HCT116 (cell line): Measurements from ENCODE around the gene PRKAR1A. TPM values are rescaled to one million over a fixed set of nuclear protein-coding genes. Genes with fewer than 3 reads are reported as not detected.

Experiments
- ATAC-seq: fragments of 200-7000 bp; cut with Tn5 transposase; 2 replicates; pipeline ENCODE4 v1.9.1; 2020; ENCODE audit warnings: mild to moderate bottlenecking, moderate library complexity
- BruUV-seq: library from RNA; stranded (reverse); fragments of 400-500 nt; replicated peaks from 2 replicates; lab custom pipeline; 2021; lab: Mats Ljungman, UMichigan
- CTCF ChIA-PET: fragments of 300-600 bp; sonication (Branson Sonifier 250); formaldehyde crosslinking; loops from one replicate; lab custom pipeline; 2021; ENCODE audit warnings: antibody characterized with exemption; lab: Charles Lee
- POLR2A ChIA-PET: fragments of 300-600, 350-600 bp; sonication (Branson Sonifier 250); formaldehyde crosslinking; loops from one replicate; lab custom pipeline; 2021; ENCODE audit warnings: antibody characterized with exemption; lab: Charles Lee
- RAD21 ChIA-PET, 2 experiments: fragments of 300-600 bp; sonication (Branson Sonifier 250); formaldehyde crosslinking; loops; one replicate each; lab custom pipeline; 2023; ENCODE audit warnings: low total read pairs in 2 of 2; ENCODE audit not compliant: uncharacterized antibody in 2 of 2, unreplicated experiment in 2 of 2, low non-redundant PET in 1 of 2; lab: Charles Lee
- DNase-seq: peaks from one replicate; pipeline ENCODE4 v3.0.0-alpha.2; 2010; ENCODE audit warnings: low read depth, low spot score
- H2AFZ ChIP-seq: fragments of 200-600 bp; shearing (Covaris generic), sonication (generic); 2 replicates; pipeline ENCODE4 v1.6.1; 2017; ENCODE audit warnings: low read depth, mixed run types, mixed read lengths, antibody characterized with exemption, low read length; ENCODE audit not compliant: poor library complexity, severe bottlenecking
- H3K27ac ChIP-seq: 2 replicates; pipeline ENCODE4 v1.5.1; 2012; ENCODE audit warnings: low read depth, low read length
- H3K27me3 ChIP-seq: fragments of 200-600 bp; sonication (generic); 2 replicates; pipeline ENCODE4 v1.6.1; 2016; ENCODE audit warnings: mixed run types, low read length, mixed read lengths; ENCODE audit not compliant: insufficient read depth
- H3K36me3 ChIP-seq, 2 experiments: fragments of 200-500 bp in 1 of 2; fragments of 200-600 bp in 1 of 2; sonication (Bioruptor generic) in 1 of 2; sonication (generic) in 1 of 2; 2 replicates each; pipeline versions ENCODE4 v1.5.1 to v1.6.1; 2014 to 2016; ENCODE audit warnings: low read length in 2 of 2, inconsistent platforms in 1 of 2, mixed read lengths in 1 of 2, mixed run types in 1 of 2; ENCODE audit not compliant: insufficient read depth in 2 of 2, control insufficient read depth in 1 of 2
- H3K4me1 ChIP-seq, 2 experiments: fragments of 200-600 bp in 1 of 2; sonication (generic) in 1 of 2; 2 replicates each; pipeline versions ENCODE4 v1.5.1 to v1.6.1; 2012 to 2017; ENCODE audit warnings: low read length in 2 of 2, inconsistent platforms in 1 of 2, mild to moderate bottlenecking in 1 of 2, mixed read lengths in 1 of 2, mixed run types in 1 of 2, moderate library complexity in 1 of 2; ENCODE audit not compliant: insufficient read depth in 2 of 2, control insufficient read depth in 1 of 2
- H3K4me2 ChIP-seq: fragments of 200-600 bp; sonication (generic); 2 replicates; pipeline ENCODE4 v1.6.1; 2017; ENCODE audit warnings: mixed run types, low read length, mixed read lengths
- H3K4me3 ChIP-seq, 2 experiments: fragments of 200-600 bp in 1 of 2; sonication (generic) in 1 of 2; replicated peaks in 1 of 2; 2 replicates each; pipeline ENCODE4 v1.5.1; 2011 to 2016; ENCODE audit warnings: low read length in 2 of 2, control low read depth in 1 of 2, low read depth in 1 of 2, mild to moderate bottlenecking in 1 of 2, mixed read lengths in 1 of 2, mixed run types in 1 of 2
- H3K79me2 ChIP-seq: fragments of 200-600 bp; sonication (generic); 2 replicates; pipeline ENCODE4 v1.6.1; 2017; ENCODE audit warnings: mild to moderate bottlenecking, mixed run types, low read length, moderate library complexity, mixed read lengths; ENCODE audit not compliant: insufficient read depth
- H3K9ac ChIP-seq: fragments of 200-600 bp; sonication (generic); 2 replicates; pipeline ENCODE4 v1.6.1; 2016; ENCODE audit warnings: low read length, mixed read lengths
- H3K9me2 ChIP-seq: fragments of 200-600 bp; sonication (generic), shearing (Covaris generic); 2 replicates; pipeline ENCODE4 v1.6.1; 2017; ENCODE audit warnings: mixed run types, mild to moderate bottlenecking, moderate library complexity; ENCODE audit not compliant: insufficient read depth
- H3K9me3 ChIP-seq, 2 experiments: fragments of 200-500 bp in 1 of 2; fragments of 200-600 bp in 1 of 2; sonication (Bioruptor generic) in 1 of 2; sonication (generic) in 1 of 2; 2 replicates each; pipeline ENCODE4 v1.6.1; 2014 to 2017; ENCODE audit warnings: low read length in 2 of 2, mixed read lengths in 2 of 2, inconsistent platforms in 1 of 2, low read depth in 1 of 2, mild to moderate bottlenecking in 1 of 2, mixed run types in 1 of 2, moderate library complexity in 1 of 2; ENCODE audit not compliant: control insufficient read depth in 1 of 2, insufficient read depth in 1 of 2
- H4K20me1 ChIP-seq: fragments of 200-600 bp; sonication (generic), shearing (Covaris generic); 2 replicates; pipeline ENCODE4 v1.6.1; 2017; ENCODE audit warnings: mixed run types, mild to moderate bottlenecking, moderate library complexity; ENCODE audit not compliant: insufficient read depth
- EGR1 ChIP-seq: IDR thresholded peaks from 2 replicates; pipeline ENCODE4 v1.6.1; 2012; ENCODE audit warnings: low read depth
- ELF1 ChIP-seq: IDR thresholded peaks from 2 replicates; pipeline ENCODE4 v1.6.1; 2012; ENCODE audit warnings: low read depth, borderline replicate concordance
- EZH2 ChIP-seq: fragments of 200-600 bp; sonication (generic); IDR thresholded peaks from 2 replicates; pipeline ENCODE4 v1.6.1; 2017; ENCODE audit warnings: antibody characterized with exemption, mixed run types
- EZH2phosphoT487 ChIP-seq: fragments of 200-600 bp; IDR thresholded peaks from 2 replicates; pipeline ENCODE4 v1.6.1; 2018; ENCODE audit warnings: antibody characterized with exemption, borderline replicate concordance
- POLR2A ChIP-seq: IDR thresholded peaks from 2 replicates; pipeline ENCODE4 v1.7.0; 2011; ENCODE audit warnings: borderline replicate concordance; ENCODE audit not compliant: insufficient read depth, insufficient read length; ENCODE audit errors: extremely low read depth
- RAD21 ChIP-seq: IDR thresholded peaks from 2 replicates; pipeline ENCODE4 v1.6.1; 2012; ENCODE audit warnings: low read depth, mild to moderate bottlenecking
- SIN3A ChIP-seq: IDR thresholded peaks from 2 replicates; pipeline ENCODE4 v1.6.1; 2012; ENCODE audit warnings: low read depth
- SP1 ChIP-seq: IDR thresholded peaks from 2 replicates; pipeline ENCODE4 v1.6.1; 2012; ENCODE audit warnings: low read depth
- TCF7L2 ChIP-seq: IDR thresholded peaks from 2 replicates; pipeline ENCODE4 v1.7.0; 2011; ENCODE audit warnings: borderline replicate concordance, inconsistent platforms; ENCODE audit not compliant: insufficient read depth, insufficient read length; ENCODE audit errors: extremely low read depth
- ZFX ChIP-seq: fragments of 450-650 bp; IDR thresholded peaks from 2 replicates; pipeline ENCODE4 v1.6.1; 2017
- ZNF274 ChIP-seq: fragments of 200-500 bp; sonication (Bioruptor generic); IDR thresholded peaks from 2 replicates; pipeline ENCODE4 v1.6.1; 2014; ENCODE audit warnings: mild to moderate bottlenecking, low read depth, low read length, inconsistent platforms
- intact Hi-C: fragments of 100-400 bp; cut with micrococcal nuclease; formaldehyde crosslinking; loops from 2 replicates; pipeline ENCODE4 v1.10.0; 2022
- total RNA-seq: library from RNA; stranded (reverse); gene quantifications from one replicate; pipeline ENCODE4 v1.2.1, GENCODE V29; 2021; ENCODE audit not compliant: unreplicated experiment
- TF ChIP-seq, protein P1 (sequence below): IDR thresholded peaks from 2 replicates; pipeline ENCODE4 v1.6.1; 2012
- TF ChIP-seq, protein P2 (sequence below): IDR thresholded peaks from 2 replicates; pipeline ENCODE4 v1.6.1; 2012; ENCODE audit warnings: low read depth
- TF ChIP-seq, protein P3 (sequence below): IDR thresholded peaks from 2 replicates; pipeline ENCODE4 v1.6.1; 2011; ENCODE audit warnings: mild to moderate bottlenecking, low read length, moderate library complexity; ENCODE audit not compliant: insufficient replicate concordance; ENCODE audit errors: extremely low read depth

Gene PRKAR1A
- total RNA-seq, 1 experiment from 2014 or later, result 295 TPM

DNA sequence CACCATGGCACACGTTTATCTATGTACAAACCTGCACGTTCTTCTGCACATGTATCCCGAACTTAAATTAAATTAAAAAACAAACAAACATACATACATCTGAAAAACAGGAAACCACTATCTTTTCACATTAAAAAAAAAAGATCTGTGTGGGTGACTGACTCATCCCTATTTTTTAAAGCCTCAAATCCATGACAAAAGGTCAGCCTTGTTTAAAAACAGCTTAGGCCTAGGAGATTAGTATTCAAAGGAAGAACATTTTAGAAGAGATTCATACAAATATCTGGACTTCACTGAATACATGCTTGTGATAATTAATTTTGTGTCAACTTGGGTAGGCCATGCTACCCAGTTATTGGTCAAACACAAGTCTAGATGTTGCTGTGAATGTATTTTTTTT is 4.7 kb upstream of the PRKAR1A start:
- CTCF ChIA-PET, result no interaction called here

More for the DNA sequence above, 4.7 kb upstream of the PRKAR1A start:
- Histone ChIP-seq H2AFZ (no peak overlapping the region), H3K9me2 (no peaks in the 10 kb centered on the region), H3K4me2 (no peak overlapping the region), H3K9me3 (no peaks in the 10 kb centered on the region), H3K79me2 (peaks cover 2% of the 10 kb centered on the region), H3K4me3 (no peak overlapping the region), H3K27ac (no peak overlapping the region), H3K9ac (no peak overlapping the region), H3K36me3 (no peaks in the 10 kb centered on the region), H3K4me1 (peaks cover 9 to 22% of the 10 kb centered on the region in 2 experiments), H3K27me3 (no peaks in the 10 kb centered on the region), H4K20me1 (no peaks in the 10 kb centered on the region)
- TF ChIP-seq SIN3A (no peak), SP1 (no peak), EGR1 (no peak), EZH2phosphoT487 (no peak), TCF7L2 (no peak), POLR2A (no peak), EZH2 (no peak), RAD21 (no peak), ZFX (no peak), ZNF274 (no peak), ELF1 (no peak)
- TF ChIP-seq, protein P1, sequence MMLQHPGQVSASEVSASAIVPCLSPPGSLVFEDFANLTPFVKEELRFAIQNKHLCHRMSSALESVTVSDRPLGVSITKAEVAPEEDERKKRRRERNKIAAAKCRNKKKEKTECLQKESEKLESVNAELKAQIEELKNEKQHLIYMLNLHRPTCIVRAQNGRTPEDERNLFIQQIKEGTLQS, result no peak
- TF ChIP-seq, protein P2, sequence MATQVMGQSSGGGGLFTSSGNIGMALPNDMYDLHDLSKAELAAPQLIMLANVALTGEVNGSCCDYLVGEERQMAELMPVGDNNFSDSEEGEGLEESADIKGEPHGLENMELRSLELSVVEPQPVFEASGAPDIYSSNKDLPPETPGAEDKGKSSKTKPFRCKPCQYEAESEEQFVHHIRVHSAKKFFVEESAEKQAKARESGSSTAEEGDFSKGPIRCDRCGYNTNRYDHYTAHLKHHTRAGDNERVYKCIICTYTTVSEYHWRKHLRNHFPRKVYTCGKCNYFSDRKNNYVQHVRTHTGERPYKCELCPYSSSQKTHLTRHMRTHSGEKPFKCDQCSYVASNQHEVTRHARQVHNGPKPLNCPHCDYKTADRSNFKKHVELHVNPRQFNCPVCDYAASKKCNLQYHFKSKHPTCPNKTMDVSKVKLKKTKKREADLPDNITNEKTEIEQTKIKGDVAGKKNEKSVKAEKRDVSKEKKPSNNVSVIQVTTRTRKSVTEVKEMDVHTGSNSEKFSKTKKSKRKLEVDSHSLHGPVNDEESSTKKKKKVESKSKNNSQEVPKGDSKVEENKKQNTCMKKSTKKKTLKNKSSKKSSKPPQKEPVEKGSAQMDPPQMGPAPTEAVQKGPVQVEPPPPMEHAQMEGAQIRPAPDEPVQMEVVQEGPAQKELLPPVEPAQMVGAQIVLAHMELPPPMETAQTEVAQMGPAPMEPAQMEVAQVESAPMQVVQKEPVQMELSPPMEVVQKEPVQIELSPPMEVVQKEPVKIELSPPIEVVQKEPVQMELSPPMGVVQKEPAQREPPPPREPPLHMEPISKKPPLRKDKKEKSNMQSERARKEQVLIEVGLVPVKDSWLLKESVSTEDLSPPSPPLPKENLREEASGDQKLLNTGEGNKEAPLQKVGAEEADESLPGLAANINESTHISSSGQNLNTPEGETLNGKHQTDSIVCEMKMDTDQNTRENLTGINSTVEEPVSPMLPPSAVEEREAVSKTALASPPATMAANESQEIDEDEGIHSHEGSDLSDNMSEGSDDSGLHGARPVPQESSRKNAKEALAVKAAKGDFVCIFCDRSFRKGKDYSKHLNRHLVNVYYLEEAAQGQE, result no peak
- TF ChIP-seq, protein P3, sequence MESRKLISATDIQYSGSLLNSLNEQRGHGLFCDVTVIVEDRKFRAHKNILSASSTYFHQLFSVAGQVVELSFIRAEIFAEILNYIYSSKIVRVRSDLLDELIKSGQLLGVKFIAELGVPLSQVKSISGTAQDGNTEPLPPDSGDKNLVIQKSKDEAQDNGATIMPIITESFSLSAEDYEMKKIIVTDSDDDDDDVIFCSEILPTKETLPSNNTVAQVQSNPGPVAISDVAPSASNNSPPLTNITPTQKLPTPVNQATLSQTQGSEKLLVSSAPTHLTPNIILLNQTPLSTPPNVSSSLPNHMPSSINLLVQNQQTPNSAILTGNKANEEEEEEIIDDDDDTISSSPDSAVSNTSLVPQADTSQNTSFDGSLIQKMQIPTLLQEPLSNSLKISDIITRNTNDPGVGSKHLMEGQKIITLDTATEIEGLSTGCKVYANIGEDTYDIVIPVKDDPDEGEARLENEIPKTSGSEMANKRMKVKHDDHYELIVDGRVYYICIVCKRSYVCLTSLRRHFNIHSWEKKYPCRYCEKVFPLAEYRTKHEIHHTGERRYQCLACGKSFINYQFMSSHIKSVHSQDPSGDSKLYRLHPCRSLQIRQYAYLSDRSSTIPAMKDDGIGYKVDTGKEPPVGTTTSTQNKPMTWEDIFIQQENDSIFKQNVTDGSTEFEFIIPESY, result no peak
- ATAC-seq, result no peak
- RAD21 ChIA-PET, result interaction anchor here in 1 of 2 experiments (0.6 kb wide), 1 partner anchor 119 kb away, joined by 4 read pairs; no protein-coding TSS in a partner anchor
- intact Hi-C loops, result no loop called here
- POLR2A ChIA-PET, result no interaction called here
- DNase-seq, result no peak
- BruUV-seq, result no TSS peak
